ENCODE results near the gene MOCS1. TPM values are rescaled to one million over a fixed set of nuclear protein-coding genes. Genes with fewer than 3 reads are reported as not detected.

Gene MOCS1
- total and polyA plus RNA-seq, 2 donors (not counting 1 experiment from before 2014, with no cell fraction given), result 0.15 TPM; not detected in 1

Other genes with a start within 250 kb of the MOCS1 start
- not detected in 2 replicates for gene KIF6, start 209.1 kb downstream of the MOCS1 start, total RNA-seq
- gene KIF6, start 209.1 kb downstream of the MOCS1 start, polyA plus RNA-seq, result not detected in 2 replicates
- gene DAAM2, start 142.1 kb downstream of the MOCS1 start, total RNA-seq, result not detected in 2 replicates
- not detected in 2 replicates for gene DAAM2, start 142.1 kb downstream of the MOCS1 start, polyA plus RNA-seq

Measured in B cell (primary cell).